ENCODE data around the gene STAC3. TPM values are rescaled to one million over a fixed set of nuclear protein-coding genes. Genes with fewer than 3 reads are reported as not detected.

The STAC3 gene
- total and polyA plus RNA-seq, 9 of the 15 experiments (the other 6 are each of a cell fraction or from before 2014, with no cell fraction given): 0.45 to 6.4 (median 3.3) TPM

- TF ChIP-seq CTCFL (IDR thresholded peaks at IDR 0.05; ENCODE audit: borderline replicate concordance, insufficient read depth, low read depth, low read length, poor library complexity, severe bottlenecking) (no peak), ZNF212 (CRISPR knock-in tag; IDR thresholded peaks at IDR 0.05) (no peak), ZNF354B (CRISPR knock-in tag; IDR thresholded peaks at IDR 0.05) (no peak), SAFB (IDR thresholded peaks at IDR 0.05; ENCODE audit: borderline replicate concordance, low read depth, low read length) (no peak), U2AF1 (optimal IDR thresholded peaks at IDR 0.05; ENCODE audit: low read depth, low read length) (no peak), SIN3A (IDR thresholded peaks at IDR 0.05; ENCODE audit: borderline replicate concordance in 2 of 2, control insufficient read depth in 1 of 2, low read depth in 2 of 2, low read length in 2 of 2) (peak in 1 of 2 experiments; percentile 30; a peak in 1 of 4 replicates), ELF4 (CRISPR knock-in tag; IDR thresholded peaks at IDR 0.05) (no peak), CREB1 (IDR thresholded peaks at IDR 0.05) (peak; percentile 14; the same call in 1 of the 2 replicates), CREB1 (CRISPR knock-in tag; IDR thresholded peaks at IDR 0.05) (no peak), ZNF561 (CRISPR knock-in tag; conservative IDR thresholded peaks at IDR 0.05) (no peak), ESRRA (IDR thresholded peaks at IDR 0.05; ENCODE audit: borderline replicate concordance, low read depth) (no peak), NFYB (IDR thresholded peaks at IDR 0.05; ENCODE audit: extremely low read depth, insufficient read length) (no peak), ZSCAN32 (CRISPR knock-in tag; IDR thresholded peaks at IDR 0.05) (peak; percentile 92), MEIS2 (IDR thresholded peaks at IDR 0.05; ENCODE audit: partially characterized antibody) (peak; percentile 89), BRD4 (IDR thresholded peaks at IDR 0.05) (peak; percentile 93), SRSF3 (IDR thresholded peaks at IDR 0.05; ENCODE audit: insufficient read depth, low read length) (no peak; the same call in 1 of the 2 replicates), XRCC5 (IDR thresholded peaks at IDR 0.05; ENCODE audit: low read depth, low read length) (no peak), TARDBP (IDR thresholded peaks at IDR 0.05) (no peak; the same call in 1 of the 2 replicates)
- TF ChIP-seq, protein P1, sequence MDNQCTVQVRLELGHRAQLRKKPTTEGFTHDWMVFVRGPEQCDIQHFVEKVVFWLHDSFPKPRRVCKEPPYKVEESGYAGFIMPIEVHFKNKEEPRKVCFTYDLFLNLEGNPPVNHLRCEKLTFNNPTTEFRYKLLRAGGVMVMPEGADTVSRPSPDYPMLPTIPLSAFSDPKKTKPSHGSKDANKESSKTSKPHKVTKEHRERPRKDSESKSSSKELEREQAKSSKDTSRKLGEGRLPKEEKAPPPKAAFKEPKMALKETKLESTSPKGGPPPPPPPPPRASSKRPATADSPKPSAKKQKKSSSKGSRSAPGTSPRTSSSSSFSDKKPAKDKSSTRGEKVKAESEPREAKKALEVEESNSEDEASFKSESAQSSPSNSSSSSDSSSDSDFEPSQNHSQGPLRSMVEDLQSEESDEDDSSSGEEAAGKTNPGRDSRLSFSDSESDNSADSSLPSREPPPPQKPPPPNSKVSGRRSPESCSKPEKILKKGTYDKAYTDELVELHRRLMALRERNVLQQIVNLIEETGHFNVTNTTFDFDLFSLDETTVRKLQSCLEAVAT (IDR thresholded peaks at IDR 0.05): no peak
These were observed 21.2 kb downstream of the STAC3 start, which contains the start of gene SHMT2 (continued) for GRCh38 chr12:57229634-57230380.
